Left colon (tissue), 2 donors: ENCODE data around the gene ATXN7. TPM values are rescaled to one million over a fixed set of nuclear protein-coding genes. Genes with fewer than 3 reads are reported as not detected.

Experiments used
- ATAC-seq: fragments of 200-7000 bp; cut with Tn5 transposase; one replicate; pipeline ENCODE4 v1.9.1; 2020; ENCODE audit warnings: mild to moderate bottlenecking, moderate library complexity
- DNase-seq, 2 donors: peaks; one replicate each; pipeline ENCODE4 v3.0.0-alpha.2; 2020
- intact Hi-C, 2 donors: fragments of 100-400 bp; cut with DNase I in 1 of 2; cut with micrococcal nuclease in 1 of 2; formaldehyde crosslinking; loops; one replicate each; pipeline versions ENCODE4 v1.11.2 to v1.14.0; 2022; cut with DNase I, micrococcal nuclease
- total RNA-seq, 2 donors: library from RNA; stranded (reverse); fragmentation: NEBNext Ultra II Directional; extraction: Animal tissue kit (Norgen Biotek cat#: 25700); gene quantifications; one replicate each; pipeline ENCODE4 v1.2.1, GENCODE V29; 2021
- donor health status: DM: no; HTN: no; CAD: no.
- donor health status: DM: yes; HTN: yes; CAD: no.

The ATXN7 gene
- total RNA-seq, 2 donors from 2014 or later = 32.4 to 45.9 TPM

GRCh38 chr3:63861306-63861705 is 2.4 kb upstream of the ATXN7 start:
- intact Hi-C loops = no loop called here
- ATAC-seq = no peak
- no peak for DNase-seq

DNA sequence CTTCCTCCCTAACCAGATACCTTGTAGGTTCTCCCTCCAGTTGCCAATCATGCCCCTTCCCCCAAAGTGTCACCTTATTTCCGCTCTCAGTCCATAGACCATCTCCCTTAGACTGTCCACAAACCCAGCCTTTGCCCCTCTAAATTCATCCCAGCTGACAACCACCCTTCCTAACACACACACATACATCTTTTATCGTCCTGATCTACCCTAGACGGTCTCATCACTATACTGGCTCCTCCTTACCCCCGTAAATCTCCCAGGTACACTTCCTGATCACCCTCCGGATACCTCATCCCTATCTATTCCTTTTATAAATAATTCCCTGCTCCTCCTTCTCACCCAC is 890 bp upstream of the ATXN7 start:
- no peak for DNase-seq
- peak; percentile 66 for ATAC-seq
- intact Hi-C loops = no loop called here

DNA sequence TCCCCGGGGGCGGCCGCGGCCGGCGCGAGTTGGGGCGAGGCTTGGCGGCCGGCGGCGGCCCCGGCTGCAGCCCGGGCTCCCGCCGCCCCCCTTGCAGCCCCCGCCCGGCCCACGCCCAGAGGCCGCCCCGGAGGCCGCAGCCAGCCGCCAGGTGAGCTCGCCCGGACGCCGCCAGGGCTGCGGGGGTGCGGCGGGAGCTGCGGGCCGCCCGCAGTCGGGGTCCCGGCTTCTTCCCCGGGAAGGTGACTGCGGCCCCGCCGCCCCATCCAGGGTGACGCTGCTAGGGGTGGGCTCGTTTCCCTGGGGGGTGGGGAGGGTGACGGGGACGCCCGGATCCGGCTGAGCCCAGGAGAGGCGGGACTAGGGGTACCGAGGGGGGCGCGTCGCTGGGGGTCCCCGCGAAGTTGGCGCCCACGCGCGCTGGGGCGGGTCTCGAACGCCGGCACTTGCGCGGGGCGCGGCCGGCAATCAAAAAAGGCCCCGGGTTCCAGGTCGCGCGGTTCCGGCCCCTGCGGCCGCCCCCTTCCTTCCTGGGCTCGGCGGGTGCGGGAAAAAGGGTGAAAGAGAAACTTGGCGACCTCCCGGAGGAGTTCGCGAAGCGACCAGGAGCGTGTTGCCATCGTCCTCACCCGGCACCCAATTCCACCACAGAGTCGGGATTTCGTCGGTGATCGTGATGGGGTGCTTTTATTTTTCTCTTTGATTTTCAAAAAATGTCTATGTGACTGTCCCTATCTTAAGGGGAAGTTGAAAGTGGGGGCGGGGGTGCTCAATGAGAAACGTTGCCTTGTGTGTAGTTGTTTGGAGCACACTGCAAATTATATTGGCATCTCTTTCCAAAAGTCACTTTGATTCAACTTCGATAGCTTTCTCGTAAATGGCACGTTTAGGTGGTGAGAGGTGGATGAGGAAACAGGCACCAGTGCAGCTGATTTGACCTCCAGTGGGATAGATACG is 619 bp downstream of the ATXN7 start:
- intact Hi-C loops = no loop called here
- DNase-seq (peak; percentile 34 to 68), ATAC-seq (peak; percentile 71)

GRCh38 chr3:63864965-63865327 is 1.3 kb downstream of the ATXN7 start:
- no peak for ATAC-seq
- intact Hi-C loops = no loop called here

GRCh38 chr3:63867225-63867624 is 3.6 kb downstream of the ATXN7 start:
- DNase-seq (no peak), ATAC-seq (no peak)
- intact Hi-C loops = no loop called here

More at GRCh38 chr3:63864965-63865327, 1.3 kb downstream of the ATXN7 start:
- DNase-seq = no peak

DNA sequence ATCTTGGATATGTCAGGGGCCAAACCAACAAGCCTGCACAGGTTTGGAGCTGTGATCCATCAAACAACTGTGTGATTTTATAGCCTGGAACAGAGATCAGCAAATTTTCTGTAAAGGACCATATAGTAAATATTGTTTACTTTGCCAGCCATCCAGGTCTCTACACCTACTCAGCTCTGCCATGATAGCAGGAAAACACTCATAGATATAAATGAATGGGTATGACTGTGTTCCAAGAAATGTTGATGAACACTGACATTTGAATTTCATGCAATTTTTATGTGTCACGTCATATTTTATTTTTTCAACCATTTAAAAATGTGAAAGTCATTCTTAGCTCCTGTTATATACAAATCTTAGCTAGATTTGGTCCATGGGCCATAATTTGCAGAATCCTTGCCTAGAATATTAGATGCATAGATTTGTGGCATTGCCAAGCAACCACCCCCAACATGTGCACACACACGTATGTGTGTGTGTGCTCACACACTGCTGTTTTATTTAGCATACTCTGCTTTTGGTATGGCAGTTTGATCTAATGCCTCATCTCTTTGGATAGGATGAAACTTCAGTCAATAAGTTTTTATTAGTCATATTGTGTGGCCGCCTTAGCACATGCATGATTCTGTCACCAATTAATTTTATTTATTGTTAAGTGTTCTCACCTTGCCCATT is 6.4 kb downstream of the ATXN7 start:
- ATAC-seq = no peak
- intact Hi-C loops = no loop called here

DNA sequence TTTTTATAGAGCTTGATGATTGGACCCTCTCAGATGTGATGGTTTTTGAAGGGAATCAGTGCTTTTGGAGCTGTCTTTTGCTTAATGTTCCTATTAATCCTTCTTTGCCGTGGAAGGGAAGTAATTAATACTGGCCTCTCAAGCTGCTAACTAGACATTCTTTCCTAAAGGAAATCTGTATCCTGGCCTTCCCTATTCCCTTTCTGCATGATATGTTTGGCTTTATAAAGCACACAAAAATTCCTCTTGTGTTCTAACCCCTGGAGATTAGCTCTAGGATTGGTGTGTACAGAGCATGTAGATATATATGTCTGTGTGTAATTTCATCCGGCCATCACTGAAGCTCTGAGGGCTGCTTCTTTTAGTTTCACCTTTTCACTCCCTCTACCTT is 6.9 kb downstream of the ATXN7 start:
- ATAC-seq = no peak
- DNase-seq = no peak
- intact Hi-C loops = no loop called here

More for the DNA sequence above, 6.4 kb downstream of the ATXN7 start:
- DNase-seq = no peak

GRCh38 chr3:63872135-63872924 is 8.7 kb downstream of the ATXN7 start:
- ATAC-seq (no peak), DNase-seq (no peak)
- intact Hi-C loops = no loop called here

DNA sequence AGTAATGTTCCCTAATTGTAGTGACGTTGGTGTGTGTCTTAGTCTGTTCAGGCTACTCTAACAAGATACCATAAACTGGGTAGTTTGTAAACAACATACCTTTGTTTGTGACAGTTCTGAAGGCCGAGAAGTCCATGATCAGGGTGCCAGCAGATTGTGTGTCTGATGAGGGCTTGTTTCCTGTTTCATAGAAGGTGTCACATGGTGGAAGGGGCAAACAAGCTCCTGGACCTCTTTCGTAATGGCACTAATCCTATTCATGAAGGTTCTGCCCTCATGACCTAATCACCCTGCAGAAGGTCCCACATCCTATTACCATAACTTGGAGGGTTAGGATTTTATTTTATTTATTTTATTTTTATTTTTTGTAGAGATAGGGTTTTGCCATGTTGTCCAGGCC is 11.1 kb downstream of the ATXN7 start:
- ATAC-seq (no peak), DNase-seq (no peak)
- intact Hi-C loops = no loop called here

DNA sequence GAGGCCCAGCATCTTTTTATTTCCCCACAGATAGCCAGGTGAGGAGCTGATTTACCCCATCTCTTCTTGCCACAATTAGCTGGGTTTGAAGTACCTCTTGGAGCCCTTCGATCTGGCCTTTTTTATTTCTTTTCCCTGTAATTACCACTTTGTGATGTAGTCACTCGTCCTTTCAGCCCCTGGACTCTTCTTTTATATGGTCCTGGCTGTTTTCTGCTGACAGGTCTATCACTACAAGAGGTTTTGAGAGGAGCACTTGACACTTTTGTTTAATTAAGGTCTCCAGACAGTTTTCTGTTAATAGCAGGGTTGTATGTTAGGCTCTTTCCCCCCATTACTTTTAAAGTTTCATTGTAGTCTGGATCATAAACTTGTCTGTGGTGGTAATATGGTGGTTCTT is 11.8 kb downstream of the ATXN7 start:
- no peak for ATAC-seq
- no peak for DNase-seq
- intact Hi-C loops = no loop called here

DNA sequence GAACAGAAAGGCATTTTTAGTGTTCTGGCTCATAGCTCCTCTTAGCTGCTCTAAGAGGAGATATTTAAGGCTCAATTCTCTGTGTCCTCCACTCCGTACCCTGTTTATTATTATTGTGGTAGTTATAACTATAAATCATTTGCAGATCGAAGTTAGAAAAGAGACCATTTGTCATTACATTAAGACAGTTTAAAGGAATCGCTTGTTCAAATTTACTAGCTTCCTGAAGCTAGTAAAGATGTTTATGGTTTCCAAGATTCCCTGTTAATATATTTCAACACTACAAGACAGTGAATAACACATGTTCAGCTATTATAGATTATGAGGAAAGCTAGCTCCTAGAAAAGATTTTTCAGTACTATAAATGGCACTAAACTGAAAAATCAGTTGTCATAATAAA is 12.6 kb downstream of the ATXN7 start:
- DNase-seq (no peak), ATAC-seq (peak; percentile 40)
- intact Hi-C loops = no loop called here

GRCh38 chr3:63877737-63878393 is 14.2 kb downstream of the ATXN7 start:
- intact Hi-C loops = no loop called here
- DNase-seq (no peak), ATAC-seq (no peak)

- DNase-seq (peak in 1 of 2 donors; percentile 11), ATAC-seq (peak; percentile 19)
- intact Hi-C loops = no loop called here
These were observed 14.9 kb downstream of the ATXN7 start for GRCh38 chr3:63878394-63879060.

GRCh38 chr3:63880653-63881052 is 17.0 kb downstream of the ATXN7 start:
- ATAC-seq = peak; percentile 86
- DNase-seq = no peak
- intact Hi-C loops = no loop called here

DNA sequence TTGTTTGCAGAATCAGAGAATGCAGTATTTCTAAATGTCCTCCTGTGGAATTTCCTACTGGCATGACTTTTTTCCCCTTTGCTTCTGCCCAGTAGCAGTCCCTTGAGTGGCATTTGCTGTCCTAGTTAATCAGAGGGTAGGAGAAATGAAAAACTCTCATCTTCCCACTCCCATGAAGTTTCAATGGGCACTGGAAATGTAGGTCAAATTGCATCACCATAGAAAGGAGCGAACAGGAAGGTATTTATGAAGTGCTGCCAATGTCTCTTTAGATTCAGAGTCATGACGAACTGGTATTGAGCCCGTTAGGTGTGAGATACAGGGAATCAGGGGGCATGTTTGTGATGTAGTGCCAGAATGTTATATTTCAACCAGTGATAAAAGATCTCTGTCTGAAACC is 23.2 kb downstream of the ATXN7 start:
- no peak for DNase-seq
- ATAC-seq = no peak
- intact Hi-C loops = no loop called here

GRCh38 chr3:63891518-63891917 is 27.9 kb downstream of the ATXN7 start:
- ATAC-seq (no peak), DNase-seq (no peak)
- intact Hi-C loops = no loop called here

GRCh38 chr3:63892773-63893352 is 29.2 kb downstream of the ATXN7 start:
- intact Hi-C loops = no loop called here
- DNase-seq (no peak), ATAC-seq (no peak)
